Measurements from ENCODE around the gene KRTAP12-4. TPM values are rescaled to one million over a fixed set of nuclear protein-coding genes. Genes with fewer than 3 reads are reported as not detected.

KRTAP12-4 gene
- polyA plus RNA-seq, 1 donor from 2014 or later = not detected

DNA sequence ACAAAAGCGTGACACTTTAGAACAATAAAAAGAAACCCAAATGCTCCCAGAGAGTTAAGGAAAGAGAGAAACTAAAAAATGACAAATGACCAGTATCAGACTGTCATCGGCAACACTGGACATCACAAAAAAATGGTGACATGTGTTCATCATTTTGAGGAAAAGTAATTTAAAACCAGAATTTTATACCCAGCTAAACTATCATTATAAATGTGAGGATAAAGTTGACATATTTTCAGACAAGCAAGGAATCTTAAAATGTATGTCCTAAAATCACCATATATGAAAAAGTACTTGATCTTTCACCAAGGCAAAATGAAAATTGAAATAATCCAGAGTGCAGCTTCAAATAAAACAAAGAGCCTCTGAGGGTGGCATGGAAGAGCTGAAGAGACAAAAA, 9.6 kb downstream of the KRTAP12-4 start:
- H3K27ac ChIP-seq (ENCODE audit: low read length) = no peak overlapping the region
- no peaks in the 10 kb centered on the region for H3F3A ChIP-seq (ENCODE audit: insufficient read depth, low read length, poor library complexity, severe bottlenecking)
- H2AFZ ChIP-seq (ENCODE audit: low read depth, low read length) = no peak overlapping the region
- TF ChIP-seq EZH2 (IDR thresholded peaks at IDR 0.05; ENCODE audit: borderline replicate concordance, insufficient read depth, low read length, poor library complexity, severe bottlenecking) = no peak
- no peak for TF ChIP-seq POLR2AphosphoS5 (IDR thresholded peaks at IDR 0.05)
- TF ChIP-seq RAD21 (conservative IDR thresholded peaks at IDR 0.05) = no peak
- no peak for TF ChIP-seq REST (IDR thresholded peaks at IDR 0.05; ENCODE audit: borderline replicate concordance)
- no peak for TF ChIP-seq EP300 (conservative IDR thresholded peaks at IDR 0.05; ENCODE audit: poor library complexity, severe bottlenecking)
- no peak for TF ChIP-seq MXI1 (conservative IDR thresholded peaks at IDR 0.05; ENCODE audit: poor library complexity, severe bottlenecking)
- TF ChIP-seq TAF1 (IDR thresholded peaks at IDR 0.05; ENCODE audit: low read depth) = no peak
- TF ChIP-seq CTCF (IDR thresholded peaks at IDR 0.05; ENCODE audit: poor library complexity, severe bottlenecking) = no peak
- no peak for TF ChIP-seq SMC3 (conservative IDR thresholded peaks at IDR 0.05; ENCODE audit: poor library complexity)
- no peak overlapping the region for H3K4me2 ChIP-seq (ENCODE audit: low read length)
- H3K36me3 ChIP-seq (ENCODE audit: insufficient read depth, low read length) = no peaks in the 10 kb centered on the region
- H3K9me3 ChIP-seq (ENCODE audit: low read length) = peaks cover 4% of the 10 kb centered on the region
- no peak overlapping the region for H3K9ac ChIP-seq (ENCODE audit: low read length)
- H3K4me3 ChIP-seq (ENCODE audit: low read length) = no peak overlapping the region
- no peaks in the 10 kb centered on the region for H3K79me2 ChIP-seq (replicated peaks; ENCODE audit: insufficient read depth, low read length)
- H3K27me3 ChIP-seq (ENCODE audit: insufficient read depth, low read depth, low read length) = no peaks in the 10 kb centered on the region
- H3K9me2 ChIP-seq (ENCODE audit: insufficient read depth, low read length) = no peaks in the 10 kb centered on the region
- no peaks in the 10 kb centered on the region for H4K20me1 ChIP-seq (ENCODE audit: insufficient read depth)

DNA sequence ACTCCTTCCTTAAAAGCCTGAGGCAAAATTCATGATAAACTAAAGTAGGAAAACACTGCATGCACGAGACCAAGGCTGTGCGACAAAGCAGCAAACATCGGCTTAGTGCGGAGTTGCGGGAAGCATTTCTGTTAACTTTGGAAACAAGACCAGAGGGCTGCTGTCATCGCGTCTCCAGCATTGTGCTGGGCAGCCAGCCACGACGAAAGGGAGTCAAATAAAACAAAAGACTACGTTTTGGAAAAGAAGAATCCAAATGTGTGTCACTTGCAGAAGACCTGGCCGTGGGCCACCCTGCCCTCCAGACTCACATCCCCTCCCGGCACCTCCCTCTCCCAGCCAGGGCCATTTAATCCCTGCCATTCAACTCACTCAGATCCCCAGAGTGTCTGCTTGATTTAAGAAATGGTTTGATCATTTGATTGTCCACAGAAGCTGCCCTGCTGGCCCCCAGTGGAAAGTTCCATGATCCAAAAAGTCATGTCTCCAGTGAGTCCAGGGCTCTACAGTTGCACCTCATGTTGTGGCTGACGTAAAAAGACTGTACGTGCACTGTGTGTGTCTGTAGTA, 10.6 kb downstream of the KRTAP12-4 start:
- Histone ChIP-seq H3K27ac (ENCODE audit: low read length) (no peak overlapping the region), H3K9me3 (ENCODE audit: low read length) (peaks cover 4% of the 10 kb centered on the region), H3F3A (ENCODE audit: insufficient read depth, low read length, poor library complexity, severe bottlenecking) (no peaks in the 10 kb centered on the region), H2AFZ (ENCODE audit: low read depth, low read length) (no peak overlapping the region), H3K36me3 (ENCODE audit: insufficient read depth, low read length) (no peaks in the 10 kb centered on the region), H3K79me2 (replicated peaks; ENCODE audit: insufficient read depth, low read length) (no peaks in the 10 kb centered on the region), H4K20me1 (ENCODE audit: insufficient read depth) (no peaks in the 10 kb centered on the region), H3K4me2 (ENCODE audit: low read length) (no peak overlapping the region), H3K27me3 (ENCODE audit: insufficient read depth, low read depth, low read length) (no peaks in the 10 kb centered on the region), H3K9me2 (ENCODE audit: insufficient read depth, low read length) (no peaks in the 10 kb centered on the region), H3K4me3 (ENCODE audit: low read length) (no peak overlapping the region), H3K9ac (ENCODE audit: low read length) (no peak overlapping the region)
- TF ChIP-seq TAF1 (IDR thresholded peaks at IDR 0.05; ENCODE audit: low read depth) (no peak), CTCF (IDR thresholded peaks at IDR 0.05; ENCODE audit: poor library complexity, severe bottlenecking) (no peak), POLR2AphosphoS5 (IDR thresholded peaks at IDR 0.05) (no peak), RAD21 (conservative IDR thresholded peaks at IDR 0.05) (no peak), EP300 (conservative IDR thresholded peaks at IDR 0.05; ENCODE audit: poor library complexity, severe bottlenecking) (no peak), SMC3 (conservative IDR thresholded peaks at IDR 0.05; ENCODE audit: poor library complexity) (no peak), REST (IDR thresholded peaks at IDR 0.05; ENCODE audit: borderline replicate concordance) (no peak), MXI1 (conservative IDR thresholded peaks at IDR 0.05; ENCODE audit: poor library complexity, severe bottlenecking) (no peak), EZH2 (IDR thresholded peaks at IDR 0.05; ENCODE audit: borderline replicate concordance, insufficient read depth, low read length, poor library complexity, severe bottlenecking) (no peak)

All from neural cell (in vitro differentiated cells).